HFF-Myc (cell line): Measurements from ENCODE around the gene DLEU7.

ENCODE experiments used
- DNase-seq: peaks from one replicate; pipeline ENCODE4 v3.0.0-alpha.2; 2011; ENCODE audit warnings: low read depth; ENCODE audit errors: extremely low read depth
- H3K4me3 ChIP-seq: replicated peaks from 2 replicates; pipeline ENCODE4 v1.5.1; 2011; ENCODE audit warnings: low read depth, mild to moderate bottlenecking, control low read depth, low read length
- CTCF ChIP-seq: IDR thresholded peaks from 2 replicates; pipeline ENCODE4 v1.5.1; 2012; ENCODE audit warnings: mild to moderate bottlenecking, low read depth, low read length, control low read depth; ENCODE audit errors: missing control alignments

DLEU7 gene

DNA sequence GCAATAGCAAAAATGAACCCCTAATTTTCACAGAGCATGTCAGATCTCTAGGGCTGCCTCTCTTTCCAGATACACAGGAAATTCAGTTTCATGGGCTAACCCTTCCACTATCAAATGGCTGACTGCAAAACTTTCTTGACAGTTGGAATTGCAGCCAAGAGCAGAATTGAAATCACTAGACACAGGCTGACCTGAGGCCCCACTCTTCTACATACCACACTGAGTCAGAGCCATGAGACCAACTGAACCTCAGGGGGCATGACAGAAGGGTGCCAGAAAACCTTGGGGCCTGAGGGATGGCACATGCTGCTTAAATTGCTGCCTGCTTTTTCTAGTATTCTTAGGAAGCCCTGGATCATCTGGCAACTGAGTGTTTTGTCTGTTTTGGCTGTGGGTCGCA lies 1.7 kb upstream of the DLEU7 start:
- no peak overlapping the region for H3K4me3 ChIP-seq
- TF ChIP-seq CTCF = no peak
- DNase-seq = no peak

DNA sequence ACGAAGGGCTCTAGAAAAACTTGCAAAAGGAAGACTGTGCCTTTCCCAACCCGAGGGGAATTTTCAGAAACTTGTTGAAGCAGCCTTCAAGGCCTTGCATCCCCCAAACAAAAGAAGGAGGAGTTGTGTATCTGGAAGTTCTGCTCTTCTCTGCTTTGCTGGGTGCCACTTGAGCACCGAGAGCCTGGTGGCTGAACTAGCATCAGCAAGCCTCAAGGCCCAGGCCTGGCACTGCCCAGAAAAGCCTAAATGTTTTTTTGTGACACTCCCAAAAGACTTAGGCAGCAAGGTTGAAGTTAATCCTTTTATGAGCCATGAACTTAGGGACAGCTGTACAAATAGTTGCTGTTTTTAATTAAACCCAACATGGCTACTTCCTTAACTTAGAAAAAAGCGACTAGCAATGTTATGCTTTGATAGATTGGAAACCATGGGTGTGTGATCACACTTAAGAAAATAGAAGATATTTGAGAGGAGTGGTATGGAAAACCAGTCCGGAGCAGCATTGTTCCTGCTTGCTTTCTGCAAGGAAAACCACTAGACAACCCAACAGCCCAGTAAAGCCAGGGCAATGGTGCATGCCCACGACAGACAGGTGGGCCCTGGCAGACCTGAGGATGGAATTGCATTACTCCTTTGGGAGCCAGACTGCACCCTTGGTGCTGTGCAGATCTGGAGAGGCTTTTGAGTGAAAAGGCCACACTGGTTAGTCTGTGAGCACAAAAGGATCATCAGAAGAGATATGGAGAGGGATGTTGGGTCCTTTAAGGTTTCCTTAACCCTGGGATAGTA lies 788 bp upstream of the DLEU7 start:
- DNase-seq = no peak
- no peak for TF ChIP-seq CTCF
- no peak overlapping the region for H3K4me3 ChIP-seq

DNA sequence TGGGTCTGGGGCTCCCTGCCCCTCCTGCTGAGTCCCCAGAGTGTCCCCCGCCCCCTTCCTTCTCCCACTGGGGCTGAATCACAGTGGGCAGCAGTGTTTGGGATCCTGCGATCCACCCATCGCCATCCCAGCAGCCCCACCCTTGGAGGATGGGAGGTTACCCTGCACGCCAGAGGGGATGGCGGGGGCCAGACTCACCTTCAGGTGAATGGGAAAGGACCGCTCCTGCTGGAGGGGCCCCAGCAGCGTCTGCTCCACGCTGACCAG lies 569 bp downstream of the DLEU7 start:
- DNase-seq = no peak
- no peak for TF ChIP-seq CTCF
- no peak overlapping the region for H3K4me3 ChIP-seq

DNA sequence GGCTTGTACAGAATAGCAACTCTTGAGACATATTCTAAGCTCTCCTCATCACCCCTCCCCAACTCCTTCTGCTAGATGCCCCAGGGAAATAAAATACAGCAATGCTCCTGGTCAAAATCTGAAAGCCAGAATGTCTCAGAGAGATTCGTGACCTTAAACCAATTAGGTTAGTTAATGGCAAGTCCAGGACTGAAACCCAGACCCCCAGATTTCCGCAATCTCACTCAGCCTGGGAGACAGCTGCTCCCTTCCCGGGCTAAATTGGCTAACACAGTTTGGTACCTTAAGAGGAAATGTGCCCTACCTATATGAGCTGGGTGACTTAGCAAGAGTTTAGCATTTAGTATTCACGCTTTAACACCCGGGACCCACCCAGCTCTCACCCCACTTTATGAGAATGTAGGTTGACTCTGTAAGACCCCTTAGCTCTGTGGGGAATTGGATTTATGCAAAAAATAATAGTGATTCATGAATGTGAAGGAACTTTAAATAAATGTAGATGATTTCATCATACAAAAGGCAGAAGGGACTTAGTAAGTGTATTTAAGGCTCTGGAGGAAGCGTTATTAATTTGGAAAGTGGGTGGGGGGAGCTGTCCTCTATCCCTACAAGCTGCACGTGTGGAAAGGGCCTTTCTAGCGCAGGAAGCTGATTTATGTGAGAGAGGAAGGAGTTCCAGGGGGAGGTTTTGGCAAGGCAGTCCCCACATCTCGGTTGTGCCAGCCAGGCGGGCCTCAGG lies 1.1 kb downstream of the DLEU7 start:
- no peak for TF ChIP-seq CTCF
- DNase-seq = no peak
- H3K4me3 ChIP-seq = no peak overlapping the region

DNA sequence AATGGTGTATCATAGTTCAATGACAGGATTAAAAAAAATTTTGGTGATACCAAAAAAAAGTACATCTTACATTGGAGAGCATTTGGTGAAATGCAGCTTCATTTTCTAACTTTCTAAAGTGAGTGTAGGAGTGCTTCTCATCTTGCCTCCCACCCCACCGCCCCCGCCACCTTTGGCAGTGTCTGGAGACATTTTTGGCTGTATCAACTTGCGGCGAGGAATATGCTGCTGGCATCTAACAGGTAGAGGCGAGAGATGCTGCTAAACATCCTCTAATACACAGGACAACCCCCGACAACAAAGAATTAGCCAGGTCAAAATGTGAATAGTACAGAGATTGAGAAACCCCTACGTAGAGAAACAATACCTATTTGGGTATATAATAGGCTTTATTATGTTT lies 1.7 kb downstream of the DLEU7 start:
- TF ChIP-seq CTCF = no peak
- DNase-seq = no peak
- H3K4me3 ChIP-seq = no peak overlapping the region

DNA sequence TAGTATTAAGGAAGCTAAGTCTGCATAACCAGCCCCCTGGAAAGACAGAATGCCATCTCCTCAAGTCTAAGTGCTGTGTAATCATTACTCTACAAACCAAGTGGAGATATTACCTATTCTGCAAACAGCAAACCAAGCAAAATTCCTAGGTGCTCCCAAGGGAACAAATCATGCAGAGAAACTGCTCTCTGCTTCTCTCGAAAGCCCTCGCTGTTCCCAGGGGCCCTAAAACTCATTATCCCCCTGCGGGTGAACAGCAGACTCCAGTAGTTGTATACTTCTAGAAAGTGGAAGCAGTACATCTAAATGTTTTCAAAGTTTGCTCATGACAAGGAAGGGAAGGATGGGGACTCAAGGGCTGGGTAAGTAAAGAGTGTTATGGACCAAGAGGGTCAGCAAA lies 3.2 kb downstream of the DLEU7 start:
- no peak overlapping the region for H3K4me3 ChIP-seq
- TF ChIP-seq CTCF = no peak
- DNase-seq = no peak
